ENCODE results near the gene SLC12A7.
"Not testable (repeated sequence)": the region's sequence is repeated elsewhere in the genome, so short reads cannot be mapped to it uniquely, and the experiment has no call there.

SLC12A7 gene

GRCh38 chr5:1032011-1032410, 79.9 kb downstream of the SLC12A7 start:
- no peak for DNase-seq

- DNase-seq, result no peak
Measured at GRCh38 chr5:1031306-1031959, 80.4 kb downstream of the SLC12A7 start.

GRCh38 chr5:1030801-1031271, 81.0 kb downstream of the SLC12A7 start:
- no peak for DNase-seq

- no peak for DNase-seq
Measured at GRCh38 chr5:1029945-1030625, 81.8 kb downstream of the SLC12A7 start.

DNA sequence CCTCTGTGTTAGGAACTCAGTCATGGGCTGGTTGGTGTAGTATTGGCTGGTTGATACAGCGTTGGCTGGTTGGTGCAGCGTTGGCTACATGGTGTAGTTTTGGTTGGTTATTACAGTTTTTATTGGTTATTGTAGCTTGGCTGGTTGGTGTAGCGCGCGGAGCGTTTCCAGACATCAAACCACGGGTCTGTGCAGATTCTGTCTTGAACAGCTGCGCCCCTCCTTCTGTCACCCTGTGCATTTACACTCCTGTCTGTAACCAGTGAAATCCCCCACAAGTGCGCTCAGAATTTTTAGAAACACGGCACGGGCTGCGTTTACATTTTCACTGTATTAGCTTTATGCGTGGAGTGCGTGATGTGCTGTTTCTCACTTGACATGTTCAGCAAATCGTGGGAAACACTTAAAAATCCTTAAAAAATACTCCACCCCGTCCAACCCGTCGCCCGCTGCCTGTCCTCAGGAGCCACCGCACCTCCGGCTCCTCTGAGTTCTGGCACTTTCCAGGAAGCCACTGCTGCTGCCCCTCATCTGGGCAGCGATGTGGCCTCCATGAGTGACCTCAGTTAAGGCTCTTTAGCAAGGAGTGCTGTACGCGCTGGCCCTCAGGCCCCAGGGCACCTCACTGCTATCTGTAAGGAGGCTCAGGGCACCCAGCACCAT, 82.5 kb downstream of the SLC12A7 start:
- DNase-seq, result no peak

- no peak for DNase-seq
Measured at GRCh38 chr5:1028481-1029281, 83.2 kb downstream of the SLC12A7 start.

DNA sequence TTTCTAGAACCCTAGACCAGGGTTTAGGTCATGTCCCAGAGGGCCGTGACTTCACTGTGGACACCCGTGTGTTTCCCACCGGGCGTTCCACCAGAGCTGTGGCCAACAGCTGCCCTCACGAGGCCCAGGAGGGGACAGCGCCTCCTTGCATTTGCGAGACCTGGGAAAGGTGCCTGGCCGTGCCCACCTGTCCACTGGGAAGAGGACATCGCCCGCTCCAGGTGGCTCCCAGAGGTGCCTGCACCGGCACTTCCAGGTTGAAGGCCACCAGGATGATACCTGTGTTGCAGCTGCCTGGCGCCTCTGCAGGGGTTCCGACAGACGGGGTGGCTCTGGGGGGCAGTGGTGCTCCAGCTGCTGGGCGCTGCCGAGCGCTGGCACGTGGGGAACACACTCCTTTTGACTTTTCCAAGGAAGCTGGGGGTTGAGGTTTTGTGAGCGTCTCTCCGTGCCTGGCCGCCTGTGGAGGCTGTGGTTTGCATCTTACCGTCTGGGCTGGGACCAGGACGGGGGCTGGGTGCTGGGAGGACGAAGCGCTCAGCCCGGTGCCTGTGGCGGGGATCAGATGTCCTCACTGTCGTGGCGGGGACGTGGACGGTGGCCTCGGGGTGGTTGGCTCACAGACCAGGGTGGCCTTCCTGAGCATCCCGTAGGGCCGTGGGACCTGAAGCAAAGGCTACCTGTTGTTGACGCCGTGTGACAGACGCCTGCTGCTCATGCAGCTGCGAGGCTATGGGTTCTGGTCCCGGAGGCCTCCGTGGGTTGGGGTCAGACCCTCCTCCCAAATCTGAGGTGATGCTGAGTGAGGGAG, 84.0 kb downstream of the SLC12A7 start:
- no peak for DNase-seq

GRCh38 chr5:1026700-1027621, 84.9 kb downstream of the SLC12A7 start:
- DNase-seq, result no peak

DNA sequence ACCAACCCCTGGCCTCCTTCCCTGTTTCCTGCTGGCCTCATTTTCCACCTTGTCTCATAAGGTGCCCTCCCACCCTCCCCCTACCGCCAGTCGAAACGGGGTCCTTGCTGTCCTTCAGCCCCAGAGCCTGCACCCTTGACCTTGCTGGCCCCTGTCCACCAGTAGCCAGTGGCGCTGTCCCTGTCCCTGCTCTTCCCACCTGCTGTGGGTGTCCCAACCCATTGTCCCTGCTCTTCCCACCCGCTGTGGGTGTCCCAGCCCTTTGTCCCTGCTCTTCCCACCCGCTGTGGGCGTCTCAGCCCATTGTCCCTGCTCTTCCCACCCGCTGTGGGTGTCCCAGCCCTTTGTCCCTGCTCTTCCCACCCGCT, 89.9 kb downstream of the SLC12A7 start:
- not testable (repeated sequence) for DNase-seq

GRCh38 chr5:1021136-1021968, 90.5 kb downstream of the SLC12A7 start:
- DNase-seq, result no peak

DNA sequence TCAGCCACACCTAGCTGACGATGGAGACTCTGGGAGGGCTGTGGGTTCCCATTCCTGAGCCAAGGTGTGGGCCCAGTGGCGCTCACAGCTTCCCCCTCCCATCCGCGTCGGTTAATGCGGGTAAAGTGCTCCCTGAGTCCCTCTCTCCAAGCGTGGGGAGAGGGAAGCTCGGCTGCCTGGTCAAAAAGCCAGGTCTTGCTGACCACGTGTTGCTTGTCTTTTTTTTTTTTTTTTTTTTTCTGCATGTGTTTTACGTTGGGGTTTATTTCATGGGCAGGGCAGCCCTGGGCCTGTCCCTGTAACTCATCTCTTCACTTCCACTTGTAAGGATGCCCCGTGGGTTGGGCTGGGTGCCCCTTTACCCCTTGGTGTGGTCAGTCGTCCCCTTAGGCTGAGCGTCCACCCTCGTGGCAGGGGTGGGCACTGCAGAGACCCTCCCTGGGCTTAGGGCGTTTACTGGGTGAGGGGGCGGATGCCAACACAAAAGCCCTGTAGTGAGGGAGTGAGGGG, 91.4 kb downstream of the SLC12A7 start:
- no peak for DNase-seq

DNA sequence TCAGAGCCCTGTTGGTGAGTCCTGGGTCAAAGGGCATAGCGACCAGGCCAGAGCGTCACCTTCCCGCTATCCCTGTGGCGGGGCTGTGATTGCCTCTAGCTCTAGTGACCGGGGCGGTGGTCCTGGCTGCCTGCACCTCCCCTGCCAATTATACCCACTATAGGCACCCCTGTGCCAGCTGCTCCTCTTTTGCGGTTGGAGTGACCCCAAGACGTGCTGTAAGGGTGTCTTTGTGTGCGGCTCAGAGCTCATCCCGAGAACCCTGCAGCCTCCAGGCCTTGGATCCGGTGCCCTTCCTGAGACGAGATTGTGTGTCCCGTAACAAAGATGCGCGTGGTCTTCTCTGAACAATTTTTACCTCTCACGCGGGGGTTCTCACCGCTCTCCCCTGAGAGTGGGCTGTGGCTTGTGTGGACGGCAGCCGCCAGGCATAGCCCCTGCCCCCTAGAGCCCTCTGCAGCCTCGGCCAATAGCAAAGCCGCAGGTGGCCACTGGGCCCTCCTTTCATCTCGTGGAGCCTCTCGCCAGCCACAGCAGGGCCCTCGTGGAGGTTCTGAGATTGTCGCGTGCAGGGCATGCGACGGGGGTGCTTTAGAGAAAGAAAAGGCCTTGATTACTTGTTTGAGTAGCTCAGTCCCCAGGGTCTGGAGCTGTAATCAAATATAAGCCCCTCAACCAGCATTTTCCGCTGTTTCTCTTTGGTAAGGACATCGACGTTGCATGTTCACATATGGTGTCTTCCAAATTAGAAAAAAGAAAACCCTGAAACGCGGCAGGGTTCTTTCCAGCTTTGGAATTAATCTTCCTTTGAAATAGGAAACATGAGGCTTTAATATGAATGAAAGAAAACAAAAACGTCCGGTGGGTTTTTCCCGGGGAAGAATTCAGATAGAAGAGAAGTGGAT, 92.6 kb downstream of the SLC12A7 start:
- no peak for DNase-seq

GRCh38 chr5:1018596-1018995, 93.3 kb downstream of the SLC12A7 start:
- no peak for DNase-seq

- DNase-seq, result no peak
Measured at GRCh38 chr5:1017691-1018455, 94.0 kb downstream of the SLC12A7 start.

DNA sequence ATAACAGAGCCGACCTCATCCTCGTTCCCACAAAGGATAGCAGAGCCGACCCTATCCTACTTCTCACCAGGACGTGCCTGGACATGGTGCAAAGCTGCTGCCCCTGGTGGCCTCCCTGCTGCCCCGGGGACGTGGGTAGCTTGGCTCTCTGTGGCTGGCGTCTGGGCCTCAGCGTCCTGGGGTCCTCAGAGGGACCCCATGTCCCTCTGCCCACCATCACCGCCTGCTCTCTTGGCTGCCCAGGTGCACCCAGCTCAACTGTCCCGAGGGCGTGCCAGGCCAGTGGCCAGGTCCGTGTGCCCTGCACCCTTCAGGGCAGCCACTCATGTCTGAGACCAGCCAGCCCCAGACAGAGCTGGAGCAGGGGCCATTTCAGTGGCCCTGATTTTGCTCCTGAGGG, 94.8 kb downstream of the SLC12A7 start:
- DNase-seq, result no peak

GRCh38 chr5:1016476-1016875, 95.4 kb downstream of the SLC12A7 start:
- no peak for DNase-seq

- DNase-seq, result no peak
Measured at GRCh38 chr5:1016036-1016435, 95.8 kb downstream of the SLC12A7 start.

DNA sequence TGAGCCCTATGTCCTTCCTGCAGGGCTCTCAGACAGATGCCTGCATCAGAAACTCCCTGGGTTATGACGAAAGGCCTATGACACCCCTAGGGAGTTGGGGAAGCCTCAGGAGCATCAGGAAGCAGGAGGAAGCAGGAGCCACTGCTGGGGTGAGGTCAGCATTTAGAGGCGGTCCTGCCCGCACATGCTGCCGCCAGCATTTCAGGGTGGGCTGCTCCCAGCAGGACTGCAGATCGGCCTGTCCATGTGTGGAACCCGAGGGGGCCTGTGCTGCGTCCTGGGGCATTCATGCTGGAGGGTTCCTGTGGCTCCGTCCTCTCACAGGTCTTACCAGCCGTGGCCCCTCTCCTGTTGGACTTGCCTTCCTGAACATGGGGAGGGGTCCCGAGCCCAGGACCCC, 96.4 kb downstream of the SLC12A7 start:
- DNase-seq, result no peak
